ENCODE measurements around the gene PRPF40B.

Gene PRPF40B

GRCh38 chr12:49598527-49598926 lies 24.8 kb upstream of the PRPF40B start:
- Histone ChIP-seq H3K27me3 (ENCODE audit: low read length) (no peaks in the 10 kb centered on the region), H3K27ac (ENCODE audit: low read depth, low read length) (no peak overlapping the region), H3K9ac (ENCODE audit: low read length) (no peak overlapping the region), H3K79me2 (ENCODE audit: insufficient read depth, low read length) (no peaks in the 10 kb centered on the region), H3K9me2 (replicated peaks; ENCODE audit: insufficient read depth, low read length) (no peaks in the 10 kb centered on the region), H3K4me3 (ENCODE audit: insufficient read depth, low read length, poor library complexity, severe bottlenecking) (no peak overlapping the region), H3F3A (ENCODE audit: insufficient read depth) (no peaks in the 10 kb centered on the region), H2AFZ (ENCODE audit: low read depth, low read length, severe bottlenecking) (no peak overlapping the region), H4K20me1 (ENCODE audit: low read depth, low read length) (no peaks in the 10 kb centered on the region), H3K36me3 (ENCODE audit: low read length) (no peaks in the 10 kb centered on the region), H3K9me3 (ENCODE audit: insufficient read depth, low read length) (no peaks in the 10 kb centered on the region), H3K4me2 (ENCODE audit: low read depth, low read length, poor library complexity, severe bottlenecking) (no peak overlapping the region)
- TF ChIP-seq CTCF (IDR thresholded peaks at IDR 0.05; ENCODE audit: insufficient read depth, low read length, poor library complexity, severe bottlenecking) = no peak
- no peak for TF ChIP-seq EZH2phosphoT487 (conservative IDR thresholded peaks at IDR 0.05; ENCODE audit: low read length)

- no peak overlapping the region for H2AFZ ChIP-seq (ENCODE audit: low read depth, low read length, severe bottlenecking)
- H3K4me2 ChIP-seq (ENCODE audit: low read depth, low read length, poor library complexity, severe bottlenecking) = no peak overlapping the region
- H3K27me3 ChIP-seq (ENCODE audit: low read length) = no peaks in the 10 kb centered on the region
- no peaks in the 10 kb centered on the region for H4K20me1 ChIP-seq (ENCODE audit: low read depth, low read length)
- no peak overlapping the region for H3K27ac ChIP-seq (ENCODE audit: low read depth, low read length)
- no peak overlapping the region for H3K4me3 ChIP-seq (ENCODE audit: insufficient read depth, low read length, poor library complexity, severe bottlenecking)
- no peaks in the 10 kb centered on the region for H3K79me2 ChIP-seq (ENCODE audit: insufficient read depth, low read length)
- TF ChIP-seq EZH2phosphoT487 (conservative IDR thresholded peaks at IDR 0.05; ENCODE audit: low read length) (no peak), CTCF (IDR thresholded peaks at IDR 0.05; ENCODE audit: insufficient read depth, low read length, poor library complexity, severe bottlenecking) (no peak)
- no peaks in the 10 kb centered on the region for H3F3A ChIP-seq (ENCODE audit: insufficient read depth)
- no peaks in the 10 kb centered on the region for H3K9me3 ChIP-seq (ENCODE audit: insufficient read depth, low read length)
- no peaks in the 10 kb centered on the region for H3K36me3 ChIP-seq (ENCODE audit: low read length)
- H3K9me2 ChIP-seq (replicated peaks; ENCODE audit: insufficient read depth, low read length) = no peaks in the 10 kb centered on the region
- no peak overlapping the region for H3K9ac ChIP-seq (ENCODE audit: low read length)
Measured at GRCh38 chr12:49599961-49600360, 23.4 kb upstream of the PRPF40B start.

- no peaks in the 10 kb centered on the region for H3K79me2 ChIP-seq (ENCODE audit: insufficient read depth, low read length)
- no peaks in the 10 kb centered on the region for H3F3A ChIP-seq (ENCODE audit: insufficient read depth)
- H3K9me2 ChIP-seq (replicated peaks; ENCODE audit: insufficient read depth, low read length) = no peaks in the 10 kb centered on the region
- no peak overlapping the region for H3K4me3 ChIP-seq (ENCODE audit: insufficient read depth, low read length, poor library complexity, severe bottlenecking)
- no peaks in the 10 kb centered on the region for H3K27me3 ChIP-seq (ENCODE audit: low read length)
- no peaks in the 10 kb centered on the region for H3K36me3 ChIP-seq (ENCODE audit: low read length)
- no peak overlapping the region for H3K4me2 ChIP-seq (ENCODE audit: low read depth, low read length, poor library complexity, severe bottlenecking)
- no peak overlapping the region for H3K9ac ChIP-seq (ENCODE audit: low read length)
- TF ChIP-seq EZH2phosphoT487 (conservative IDR thresholded peaks at IDR 0.05; ENCODE audit: low read length) = no peak
- TF ChIP-seq CTCF (IDR thresholded peaks at IDR 0.05; ENCODE audit: insufficient read depth, low read length, poor library complexity, severe bottlenecking) = no peak
- no peaks in the 10 kb centered on the region for H3K9me3 ChIP-seq (ENCODE audit: insufficient read depth, low read length)
- H3K27ac ChIP-seq (ENCODE audit: low read depth, low read length) = no peak overlapping the region
- no peaks in the 10 kb centered on the region for H4K20me1 ChIP-seq (ENCODE audit: low read depth, low read length)
- H2AFZ ChIP-seq (ENCODE audit: low read depth, low read length, severe bottlenecking) = no peak overlapping the region
Measured at GRCh38 chr12:49603721-49604120, 19.6 kb upstream of the PRPF40B start.
